MCF 10A (cell line): ENCODE measurements around the gene EHMT1. TPM values are rescaled to one million over a fixed set of nuclear protein-coding genes. Genes with fewer than 3 reads are reported as not detected.
"Not testable (repeated sequence)": the region's sequence is repeated elsewhere in the genome, so short reads cannot be mapped to it uniquely, and the experiment has no call there.

ENCODE experiments used
- BruUV-seq: library from RNA; stranded (reverse); fragments of 400-500 nt; replicated peaks from 2 replicates; lab custom pipeline; 2021; lab: Mats Ljungman, UMichigan
- CTCF ChIA-PET: fragments of 300-600 bp; sonication (Branson Sonifier 250); formaldehyde crosslinking; extraction: SDS; loops from one replicate; lab custom pipeline; 2021; ENCODE audit warnings: antibody characterized with exemption, inconsistent platforms; lab: Yijun Ruan, JAX
- POLR2A ChIA-PET: fragments of 300-600, 350-650 bp; sonication (Branson Sonifier 250); formaldehyde crosslinking; extraction: SDS; loops from one replicate; lab custom pipeline; 2020; ENCODE audit warnings: antibody characterized with exemption, inconsistent platforms; lab: Yijun Ruan, JAX
- DNase-seq: peaks from one replicate; pipeline ENCODE4 v3.0.0-alpha.2; 2018; ENCODE audit not compliant: unreplicated experiment
- H3K27ac Mint-ChIP-seq: one replicate; pipeline ENCODE4 v1.8.0; 2022; ENCODE audit warnings: mild to moderate bottlenecking, low read depth, mixed read lengths; ENCODE audit not compliant: unreplicated experiment
- H3K27me3 Mint-ChIP-seq: one replicate; pipeline ENCODE4 v1.8.0; 2022; ENCODE audit warnings: mixed read lengths; ENCODE audit not compliant: insufficient read depth, unreplicated experiment
- H3K36me3 Mint-ChIP-seq: one replicate; pipeline ENCODE4 v1.8.0; 2022; ENCODE audit warnings: mild to moderate bottlenecking, moderate library complexity, mixed read lengths; ENCODE audit not compliant: insufficient read depth, unreplicated experiment
- H3K4me1 Mint-ChIP-seq: one replicate; pipeline ENCODE4 v1.8.0; 2022; ENCODE audit warnings: mixed read lengths; ENCODE audit not compliant: insufficient read depth, unreplicated experiment
- H3K4me3 Mint-ChIP-seq: one replicate; pipeline ENCODE4 v1.8.0; 2022; ENCODE audit warnings: mild to moderate bottlenecking, moderate library complexity, mixed read lengths; ENCODE audit not compliant: unreplicated experiment
- H3K9me3 Mint-ChIP-seq: one replicate; pipeline ENCODE4 v1.8.0; 2022; ENCODE audit warnings: mixed read lengths; ENCODE audit not compliant: unreplicated experiment
- intact Hi-C: fragments of 100-400 bp; cut with micrococcal nuclease; formaldehyde crosslinking; loops from 2 replicates; pipeline ENCODE4 v1.14.1; 2022
- total RNA-seq: library from RNA; stranded (reverse); gene quantifications from 2 replicates; pipeline ENCODE4 v1.2.3, GENCODE V29; 2022
- TF ChIP-seq, protein P1 (sequence below): fragments of 200-600 bp; IDR thresholded peaks from one replicate; pipeline ENCODE4 v1.8.0; 2022; ENCODE audit warnings: antibody characterized with exemption, mild to moderate bottlenecking; ENCODE audit not compliant: unreplicated experiment

EHMT1 gene
- total RNA-seq, 1 experiment from 2014 or later, result 79.7 TPM

- H3K4me3 Mint-ChIP-seq, result no peak overlapping the region
- BruUV-seq, result no TSS peak
- H3K4me1 Mint-ChIP-seq, result peaks cover 5% of the 10 kb centered on the region
Observed at GRCh38 chr9:137880976-137881530, 262.2 kb downstream of the EHMT1 start.

GRCh38 chr9:137881591-137882505 is 263.0 kb downstream of the EHMT1 start:
- TF ChIP-seq, protein P1, sequence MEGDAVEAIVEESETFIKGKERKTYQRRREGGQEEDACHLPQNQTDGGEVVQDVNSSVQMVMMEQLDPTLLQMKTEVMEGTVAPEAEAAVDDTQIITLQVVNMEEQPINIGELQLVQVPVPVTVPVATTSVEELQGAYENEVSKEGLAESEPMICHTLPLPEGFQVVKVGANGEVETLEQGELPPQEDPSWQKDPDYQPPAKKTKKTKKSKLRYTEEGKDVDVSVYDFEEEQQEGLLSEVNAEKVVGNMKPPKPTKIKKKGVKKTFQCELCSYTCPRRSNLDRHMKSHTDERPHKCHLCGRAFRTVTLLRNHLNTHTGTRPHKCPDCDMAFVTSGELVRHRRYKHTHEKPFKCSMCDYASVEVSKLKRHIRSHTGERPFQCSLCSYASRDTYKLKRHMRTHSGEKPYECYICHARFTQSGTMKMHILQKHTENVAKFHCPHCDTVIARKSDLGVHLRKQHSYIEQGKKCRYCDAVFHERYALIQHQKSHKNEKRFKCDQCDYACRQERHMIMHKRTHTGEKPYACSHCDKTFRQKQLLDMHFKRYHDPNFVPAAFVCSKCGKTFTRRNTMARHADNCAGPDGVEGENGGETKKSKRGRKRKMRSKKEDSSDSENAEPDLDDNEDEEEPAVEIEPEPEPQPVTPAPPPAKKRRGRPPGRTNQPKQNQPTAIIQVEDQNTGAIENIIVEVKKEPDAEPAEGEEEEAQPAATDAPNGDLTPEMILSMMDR, result no peak
- no TSS peak for BruUV-seq
- H3K36me3 Mint-ChIP-seq, result peaks cover 6% of the 10 kb centered on the region
- intact Hi-C loops, result no loop called here
- no peaks in the 10 kb centered on the region for H3K9me3 Mint-ChIP-seq
- H3K4me3 Mint-ChIP-seq, result no peak overlapping the region
- ChIA-PET CTCF (interaction anchor here (0.8 kb wide), 1 partner anchor 14 kb away, joined by 3 read pairs; no protein-coding TSS in a partner anchor), POLR2A (interaction anchor here (0.6 kb wide), 1 partner anchor 232 kb away, joined by 3 read pairs; no protein-coding TSS in a partner anchor)
- peaks cover 7% of the 10 kb centered on the region for H3K27me3 Mint-ChIP-seq
- H3K4me1 Mint-ChIP-seq, result peaks cover 5% of the 10 kb centered on the region
- DNase-seq, result no peak
- H3K27ac Mint-ChIP-seq, result no peak overlapping the region

More at GRCh38 chr9:137880976-137881530, 262.2 kb downstream of the EHMT1 start:
- intact Hi-C loops, result no loop called here
- ChIA-PET CTCF (interaction anchor here (0.8 kb wide), 1 partner anchor 15 kb away, joined by 3 read pairs; no protein-coding TSS in a partner anchor), POLR2A (no interaction called here)
- TF ChIP-seq, protein P1, result no peak
- Mint-ChIP-seq H3K27ac (no peak overlapping the region), H3K36me3 (no peaks in the 10 kb centered on the region), H3K9me3 (peaks cover 5% of the 10 kb centered on the region), H3K27me3 (no peaks in the 10 kb centered on the region)
- no peak for DNase-seq

DNA sequence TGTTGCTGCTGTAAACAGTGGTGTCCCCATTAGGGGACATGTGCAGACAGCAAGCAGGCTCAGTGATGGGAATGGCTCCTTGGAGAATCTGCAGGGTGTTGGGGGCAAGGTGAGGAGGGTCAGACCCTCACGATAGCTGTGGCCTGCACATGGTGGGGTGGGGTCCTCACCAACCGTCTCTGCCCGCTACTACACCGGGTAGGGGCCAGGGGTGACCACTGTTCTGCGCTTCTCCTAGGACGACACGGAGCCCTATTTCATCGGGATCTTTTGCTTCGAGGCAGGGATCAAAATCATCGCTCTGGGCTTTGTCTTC is 263.7 kb downstream of the EHMT1 start:
- no peak for DNase-seq
- ChIA-PET CTCF (no interaction called here), POLR2A (no interaction called here)
- BruUV-seq, result no TSS peak
- Mint-ChIP-seq H3K4me3 (no peak overlapping the region), H3K4me1 (peaks cover 5% of the 10 kb centered on the region), H3K9me3 (no peaks in the 10 kb centered on the region), H3K27me3 (peaks cover 10% of the 10 kb centered on the region), H3K27ac (no peak overlapping the region), H3K36me3 (peaks cover 7% of the 10 kb centered on the region)
- intact Hi-C loops, result no loop called here
- TF ChIP-seq, protein P1, result no peak

- intact Hi-C loops, H3K4me3 Mint-ChIP-seq, H3K27me3 Mint-ChIP-seq, H3K9me3 Mint-ChIP-seq, H3K4me1 Mint-ChIP-seq, BruUV-seq, H3K27ac Mint-ChIP-seq, CTCF ChIA-PET, POLR2A ChIA-PET, DNase-seq, H3K36me3 Mint-ChIP-seq: not testable (repeated sequence)
Observed at GRCh38 chr9:137883977-137884376, 265.2 kb downstream of the EHMT1 start.

DNA sequence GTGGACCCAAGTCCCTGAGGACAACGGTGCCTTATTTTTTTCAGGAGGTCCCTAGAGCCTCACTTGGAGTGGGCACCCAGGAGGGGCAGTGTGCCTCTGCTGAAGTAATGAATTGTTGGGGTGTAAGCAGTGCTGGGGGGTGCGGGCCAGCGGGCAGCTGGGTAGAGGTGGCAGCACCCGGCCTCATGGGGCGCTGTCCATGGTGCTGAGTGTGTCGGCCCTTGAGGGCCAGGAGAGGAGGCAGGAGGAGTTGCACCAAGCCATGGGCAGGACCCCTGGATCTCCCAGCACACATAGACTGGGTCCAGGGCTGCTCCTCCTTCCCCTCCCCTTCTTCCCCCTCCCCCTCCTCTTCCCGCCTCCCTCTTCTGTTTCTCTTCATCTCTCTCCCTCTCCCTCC is 265.7 kb downstream of the EHMT1 start:
- H3K27me3 Mint-ChIP-seq, H3K27ac Mint-ChIP-seq, H3K9me3 Mint-ChIP-seq, H3K36me3 Mint-ChIP-seq, H3K4me1 Mint-ChIP-seq, BruUV-seq, intact Hi-C loops, H3K4me3 Mint-ChIP-seq, POLR2A ChIA-PET, CTCF ChIA-PET: not testable (repeated sequence)
- DNase-seq, result peak; percentile 13

GRCh38 chr9:137885121-137885520 is 266.3 kb downstream of the EHMT1 start:
- CTCF ChIA-PET, H3K9me3 Mint-ChIP-seq, H3K4me3 Mint-ChIP-seq, BruUV-seq, H3K27me3 Mint-ChIP-seq, DNase-seq, intact Hi-C loops, H3K27ac Mint-ChIP-seq, H3K36me3 Mint-ChIP-seq, H3K4me1 Mint-ChIP-seq, POLR2A ChIA-PET: not testable (repeated sequence)
